ENCODE data around the gene PRDX5. TPM values are rescaled to one million over a fixed set of nuclear protein-coding genes. Genes with fewer than 3 reads are reported as not detected.

The PRDX5 gene
- total and polyA plus RNA-seq, 4 donors = 66.8 to 201 (median 135) TPM

Small RNA genes within 50 kb of the gene (small RNA-seq; reads per million reads assigned to genes)
- not detected for gene MIR1237
- not detected for gene MIR7155
- gene RF00019 = not detected

Other genes with a start within 250 kb of the PRDX5 start
- 10 to 100 TPM in 1 of 2 donors, 1 to 10 TPM in 1; 8.9 to 12.6 TPM for gene MACROD1, start 152.0 kb upstream of the PRDX5 start, total RNA-seq
- 10 to 100 TPM; 13.5 to 25.9 TPM for gene MACROD1, start 152.0 kb upstream of the PRDX5 start, polyA plus RNA-seq
- gene STIP1, start 131.9 kb upstream of the PRDX5 start, total RNA-seq = 10 to 100 TPM; 51.3 to 58.1 TPM
- gene STIP1, start 131.9 kb upstream of the PRDX5 start, polyA plus RNA-seq = 10 to 100 TPM; 22.6 to 33.7 TPM
- 10 to 100 TPM; 11.0 to 47.2 TPM for gene FERMT3, start 111.4 kb upstream of the PRDX5 start, total RNA-seq
- gene FERMT3, start 111.4 kb upstream of the PRDX5 start, polyA plus RNA-seq = 1 to 10 TPM; 3.4 to 8.5 TPM
- 10 to 100 TPM; 14.0 to 22.9 TPM for gene TRPT1, start 91.9 kb upstream of the PRDX5 start, total RNA-seq
- gene TRPT1, start 91.9 kb upstream of the PRDX5 start, polyA plus RNA-seq = 10 to 100 TPM; 18.7 to 37.8 TPM
- gene NUDT22, start 91.8 kb upstream of the PRDX5 start, total RNA-seq = 10 to 100 TPM; 20.0 to 47.8 TPM
- gene NUDT22, start 91.8 kb upstream of the PRDX5 start, polyA plus RNA-seq = 10 to 100 TPM; 37.9 to 44.5 TPM
- 10 to 100 TPM in 1 of 2 donors, 1 to 10 TPM in 1; 8.5 to 25.9 TPM for gene DNAJC4, start 87.6 kb upstream of the PRDX5 start, total RNA-seq
- 10 to 100 TPM; 22.7 to 24.3 TPM for gene DNAJC4, start 87.6 kb upstream of the PRDX5 start, polyA plus RNA-seq
- 1 to 10 TPM; 3.6 to 9.5 TPM for gene VEGFB, start 83.5 kb upstream of the PRDX5 start, total RNA-seq
- 10 to 100 TPM; 11.9 to 17.3 TPM for gene VEGFB, start 83.5 kb upstream of the PRDX5 start, polyA plus RNA-seq
- gene FKBP2, start 77.0 kb upstream of the PRDX5 start, total RNA-seq = 10 to 100 TPM; 60.8 to 79.0 TPM
- 100 to 1,000 TPM; 170 to 241 TPM for gene FKBP2, start 77.0 kb upstream of the PRDX5 start, polyA plus RNA-seq
- 10 to 100 TPM; 34.9 to 41.7 TPM for gene PPP1R14B, start 71.2 kb upstream of the PRDX5 start, total RNA-seq
- gene PPP1R14B, start 71.2 kb upstream of the PRDX5 start, polyA plus RNA-seq = 10 to 100 TPM; 24.2 to 57.6 TPM
- 1 to 10 TPM; 7.7 to 8.5 TPM for gene PLCB3, start 66.6 kb upstream of the PRDX5 start, total RNA-seq
- 1 to 10 TPM in 1 of 2 donors, under 1 TPM in 1; 0.79 to 3.1 TPM for gene PLCB3, start 66.6 kb upstream of the PRDX5 start, polyA plus RNA-seq
- gene BAD, start 33.5 kb upstream of the PRDX5 start, total RNA-seq = 10 to 100 TPM; 16.0 to 21.1 TPM
- 10 to 100 TPM; 39.3 to 39.5 TPM for gene BAD, start 33.5 kb upstream of the PRDX5 start, polyA plus RNA-seq
- 10 to 100 TPM in 1 of 2 donors, 1 to 10 TPM in 1; 6.9 to 11.0 TPM for gene GPR137, start 32.3 kb upstream of the PRDX5 start, total RNA-seq
- gene GPR137, start 32.3 kb upstream of the PRDX5 start, polyA plus RNA-seq = 10 to 100 TPM in 1 of 2 donors, 1 to 10 TPM in 1; 6.7 to 22.2 TPM
- not detected for gene KCNK4, start 26.8 kb upstream of the PRDX5 start, total RNA-seq
- gene KCNK4, start 26.8 kb upstream of the PRDX5 start, polyA plus RNA-seq = not detected
- under 1 TPM in 1 of 2 donors, not detected in 1; 0.42 TPM for gene CATSPERZ, start 17.8 kb upstream of the PRDX5 start, total RNA-seq
- gene CATSPERZ, start 17.8 kb upstream of the PRDX5 start, polyA plus RNA-seq = not detected
- gene ESRRA, start 12.6 kb upstream of the PRDX5 start, total RNA-seq = 10 to 100 TPM; 19.8 to 64.8 TPM
- gene ESRRA, start 12.6 kb upstream of the PRDX5 start, polyA plus RNA-seq = 10 to 100 TPM; 13.9 to 55.3 TPM
- 100 to 1,000 TPM in 1 of 2 donors, 10 to 100 TPM in 1; 52.5 to 137 TPM for gene TRMT112, start 562 bp upstream of the PRDX5 start, total RNA-seq
- 100 to 1,000 TPM; 130 to 132 TPM for gene TRMT112, start 562 bp upstream of the PRDX5 start, polyA plus RNA-seq
- 1 to 10 TPM; 4.4 to 4.9 TPM for gene CCDC88B, start 22.1 kb downstream of the PRDX5 start, total RNA-seq
- gene CCDC88B, start 22.1 kb downstream of the PRDX5 start, polyA plus RNA-seq = 1 to 10 TPM; 3.5 to 3.6 TPM
- 10 to 100 TPM; 10.8 to 13.5 TPM for gene RPS6KA4, start 41.0 kb downstream of the PRDX5 start, total RNA-seq
- gene RPS6KA4, start 41.0 kb downstream of the PRDX5 start, polyA plus RNA-seq = 1 to 10 TPM; 2.0 to 9.1 TPM
- gene SLC22A11, start 237.8 kb downstream of the PRDX5 start, total RNA-seq = under 1 TPM; 0.23 to 0.33 TPM
- under 1 TPM in 1 of 2 donors, not detected in 1; 0.09 TPM for gene SLC22A11, start 237.8 kb downstream of the PRDX5 start, polyA plus RNA-seq